HG02763 (cell line): ENCODE measurements around the gene MYO18B.

ENCODE experiments used
- ATAC-seq: cut with Tn5 transposase; IDR thresholded peaks from one replicate; pipeline ENCODE4 v1.9.1; 2021; ENCODE audit warnings: mild to moderate bottlenecking, moderate library complexity; ENCODE audit not compliant: unreplicated experiment

MYO18B gene

DNA sequence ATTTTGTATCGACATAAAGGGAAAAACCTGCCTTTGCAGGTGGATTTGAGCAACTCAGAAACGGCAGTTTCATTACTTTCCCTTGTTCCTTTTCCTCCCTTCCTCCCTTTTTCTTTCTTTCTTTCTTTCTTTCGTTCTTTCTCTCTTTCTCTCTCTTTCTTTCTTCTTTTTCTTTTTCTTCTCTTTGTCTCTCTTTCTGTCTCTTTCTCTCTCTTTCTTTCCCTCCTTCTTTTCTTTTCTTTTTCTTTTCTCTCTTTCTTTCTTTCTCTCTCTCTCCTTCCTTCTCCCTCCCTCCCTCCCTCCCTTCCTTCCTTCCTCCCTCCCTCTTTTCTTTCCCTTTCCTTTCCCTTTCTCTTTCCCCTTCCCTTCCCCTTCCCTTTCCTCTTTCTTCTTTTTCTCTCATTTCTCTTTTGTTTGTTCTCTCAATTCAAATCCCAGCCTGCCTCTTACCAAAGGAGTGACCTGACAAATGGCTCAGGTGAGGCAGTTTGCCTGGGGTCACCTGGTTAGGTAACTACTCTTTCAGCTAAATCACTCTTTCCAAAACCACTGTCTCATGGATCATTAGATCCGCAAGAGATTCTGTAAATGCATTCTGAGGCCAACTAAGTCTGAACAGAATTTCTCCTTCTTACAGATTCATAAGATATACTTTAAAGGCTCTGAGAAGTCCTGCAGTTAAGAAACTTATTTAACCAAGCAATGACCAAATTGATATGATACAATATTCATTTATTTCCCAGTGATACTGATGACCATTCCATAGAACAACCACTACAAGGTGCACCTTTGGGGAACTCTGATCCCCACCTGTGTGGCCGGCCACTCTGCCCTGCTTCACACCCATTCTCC lies 75.3 kb downstream of the MYO18B start:
- ATAC-seq: no peak

- ATAC-seq: no peak
These were observed 76.6 kb downstream of the MYO18B start for GRCh38 chr22:25818541-25818940.

- no peak for ATAC-seq
These were observed 80.4 kb downstream of the MYO18B start for GRCh38 chr22:25822344-25822743.

- no peak for ATAC-seq
These were observed 81.3 kb downstream of the MYO18B start for GRCh38 chr22:25823276-25823675.

GRCh38 chr22:25824828-25825423 lies 82.9 kb downstream of the MYO18B start:
- ATAC-seq: no peak

- ATAC-seq: no peak
These were observed 85.4 kb downstream of the MYO18B start for GRCh38 chr22:25827415-25827814.

- ATAC-seq: no peak
These were observed 86.4 kb downstream of the MYO18B start for GRCh38 chr22:25828422-25828821.

GRCh38 chr22:25829237-25829636 lies 87.2 kb downstream of the MYO18B start:
- no peak for ATAC-seq

- no peak for ATAC-seq
These were observed 88.1 kb downstream of the MYO18B start for GRCh38 chr22:25829808-25830777.

- no peak for ATAC-seq
These were observed 91.1 kb downstream of the MYO18B start for GRCh38 chr22:25833091-25833490.

DNA sequence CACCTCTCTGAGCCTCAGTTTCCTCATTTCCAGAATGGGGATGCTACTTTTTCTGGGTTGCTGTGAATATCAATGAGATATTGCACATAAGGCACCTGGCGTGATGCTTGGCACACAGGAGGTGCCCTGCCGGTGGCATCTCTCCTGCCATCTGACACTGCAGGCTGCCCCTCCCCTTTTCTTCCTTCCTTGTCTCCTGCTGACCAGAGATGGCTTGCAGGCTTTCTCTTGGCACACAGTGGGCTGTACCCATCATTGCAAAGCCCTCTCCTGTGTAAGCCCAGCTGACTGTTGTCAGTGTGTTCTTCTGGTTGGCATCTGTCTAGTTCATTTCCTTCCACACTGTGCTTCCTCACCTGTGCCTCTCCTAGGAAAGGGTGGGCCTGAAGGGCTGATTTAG lies 91.7 kb downstream of the MYO18B start:
- no peak for ATAC-seq

DNA sequence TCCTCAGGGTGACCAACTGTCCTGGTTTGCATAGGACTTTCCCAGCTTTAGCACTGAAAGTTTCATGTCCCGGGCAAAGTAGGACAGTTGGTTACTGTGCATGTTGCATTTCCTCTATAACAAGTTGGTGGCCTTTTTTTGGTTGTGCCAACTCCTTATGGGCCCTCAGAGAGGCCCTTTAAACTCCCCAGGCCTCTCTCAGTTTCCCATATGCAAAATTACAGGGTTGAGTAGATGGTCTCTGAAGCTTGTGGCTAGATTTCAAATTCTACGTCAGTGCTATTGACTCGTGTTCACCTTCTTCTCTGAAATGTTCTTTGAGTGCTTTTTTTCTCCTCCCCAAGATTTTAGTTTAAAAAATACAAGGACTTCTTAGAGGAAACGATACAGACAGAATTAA lies 92.5 kb downstream of the MYO18B start:
- no peak for ATAC-seq

GRCh38 chr22:25835348-25835747 lies 93.4 kb downstream of the MYO18B start:
- no peak for ATAC-seq

DNA sequence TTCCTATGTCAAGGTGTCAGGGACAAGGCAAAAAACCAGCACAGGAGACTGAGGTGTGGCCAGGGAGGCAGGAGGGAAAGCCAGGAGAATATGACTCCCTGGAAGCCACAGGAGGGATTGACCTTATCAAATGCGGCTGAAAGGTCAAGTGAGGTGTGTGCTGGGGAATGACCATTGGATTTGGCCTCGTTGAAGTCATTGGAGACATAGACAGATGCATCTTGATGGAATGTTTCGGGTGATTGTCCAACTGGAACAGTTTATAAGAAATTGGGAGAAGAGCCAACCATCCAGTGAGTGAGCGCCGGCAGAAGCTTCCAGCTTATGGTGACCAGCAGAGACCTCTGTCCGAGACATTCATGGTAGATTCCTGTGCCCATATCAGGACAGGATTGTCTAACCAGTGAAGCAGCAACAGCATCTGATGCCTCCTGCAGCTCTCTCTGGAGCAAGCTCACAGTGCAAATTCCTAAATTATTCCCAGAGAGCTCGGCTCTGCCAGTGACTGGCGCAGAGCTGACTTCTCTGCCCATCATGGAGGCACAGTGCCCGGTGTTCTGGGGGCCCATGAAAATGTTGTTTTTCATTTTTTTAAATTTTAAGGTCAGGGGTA lies 95.4 kb downstream of the MYO18B start:
- no peak for ATAC-seq

- no peak for ATAC-seq
These were observed 97.2 kb downstream of the MYO18B start for GRCh38 chr22:25838960-25839741.

- ATAC-seq: no peak
These were observed 97.8 kb downstream of the MYO18B start for GRCh38 chr22:25839755-25840154.

DNA sequence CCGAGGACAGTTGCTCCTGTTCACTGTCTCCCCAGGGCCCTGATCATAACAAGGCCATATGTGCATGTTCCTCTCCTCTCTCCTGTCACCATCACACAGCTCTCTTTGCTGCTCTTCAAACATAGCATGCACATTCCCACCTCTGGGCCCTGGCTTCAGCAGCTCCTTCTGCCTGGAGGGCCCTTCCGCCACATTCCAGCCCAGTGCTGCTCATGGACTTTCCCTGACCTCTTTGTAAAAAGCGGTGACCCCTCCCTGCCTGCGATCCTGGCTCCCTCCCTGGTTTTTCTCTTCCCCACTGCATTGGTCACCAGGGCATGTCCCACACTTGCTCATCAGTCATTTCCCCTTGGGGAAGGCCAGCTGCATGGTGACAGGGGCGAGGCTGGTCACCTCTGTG lies 98.2 kb downstream of the MYO18B start:
- no peak for ATAC-seq

GRCh38 chr22:25840891-25841290 lies 98.9 kb downstream of the MYO18B start:
- ATAC-seq: no peak

DNA sequence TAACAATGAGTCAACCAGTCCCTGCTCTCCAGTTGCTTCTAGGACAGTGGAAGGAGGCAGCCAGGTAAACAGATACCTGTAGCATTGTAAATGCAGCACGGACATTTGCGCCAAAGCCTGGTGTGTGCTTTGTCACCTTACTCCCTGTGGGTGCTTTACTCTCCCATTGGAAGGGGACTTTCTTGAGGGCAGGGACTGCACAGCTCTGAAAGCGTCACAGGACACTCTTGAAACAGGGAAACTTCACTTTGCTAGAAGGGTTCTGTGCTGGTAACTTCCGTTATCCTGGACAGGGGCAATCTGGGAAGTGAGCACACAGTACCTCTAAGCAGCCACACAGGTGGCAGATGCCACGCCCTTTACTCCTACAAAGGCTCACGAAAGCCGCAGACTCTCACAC lies 99.8 kb downstream of the MYO18B start:
- ATAC-seq: no peak
